Measurements from ENCODE around the gene LRRC63.

The LRRC63 gene

GRCh38 chr13:46171217-46171616 is 40.5 kb upstream of the LRRC63 start:
- DNase-seq, result no peak
- Histone ChIP-seq H3K9me3 (no peaks in the 10 kb centered on the region), H3K4me1 (no peaks in the 10 kb centered on the region), H3K27me3 (no peaks in the 10 kb centered on the region; the same call in 1 of the 2 replicates), H3K36me3 (no peaks in the 10 kb centered on the region), H3K4me3 (ENCODE audit: low read depth, low read length) (no peak overlapping the region)
- TF ChIP-seq CTCF (IDR thresholded peaks at IDR 0.05; ENCODE audit: low read depth, low read length), result no peak

DNA sequence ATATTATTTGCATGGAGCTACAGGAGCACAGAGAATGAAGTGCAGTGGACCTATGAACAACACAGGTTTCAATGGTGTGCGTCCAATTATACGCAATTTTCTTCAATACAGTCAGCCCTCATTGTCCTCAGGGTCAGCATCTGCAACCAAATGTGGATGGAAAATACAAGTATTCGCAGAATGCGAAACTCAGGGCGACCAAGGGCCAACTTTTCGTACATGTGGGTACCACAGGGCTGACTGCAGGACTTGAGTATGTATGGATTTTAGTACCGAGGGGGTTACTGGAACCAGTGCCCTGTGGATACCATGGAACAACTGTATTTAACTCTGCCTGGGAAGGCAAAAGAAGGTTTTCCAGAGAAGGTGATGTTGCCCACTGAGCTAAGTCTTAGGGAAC is 40.0 kb upstream of the LRRC63 start:
- TF ChIP-seq CTCF (IDR thresholded peaks at IDR 0.05; ENCODE audit: low read depth, low read length), result no peak
- Histone ChIP-seq H3K9me3 (no peaks in the 10 kb centered on the region), H3K36me3 (no peaks in the 10 kb centered on the region), H3K27me3 (no peaks in the 10 kb centered on the region; the same call in 1 of the 2 replicates), H3K4me1 (no peaks in the 10 kb centered on the region), H3K4me3 (ENCODE audit: low read depth, low read length) (no peak overlapping the region)
- DNase-seq, result no peak

GRCh38 chr13:46172531-46172991 is 39.2 kb upstream of the LRRC63 start:
- Histone ChIP-seq H3K9me3 (no peaks in the 10 kb centered on the region), H3K27me3 (no peaks in the 10 kb centered on the region; the same call in 1 of the 2 replicates), H3K4me1 (no peaks in the 10 kb centered on the region), H3K36me3 (no peaks in the 10 kb centered on the region), H3K4me3 (ENCODE audit: low read depth, low read length) (no peak overlapping the region)
- no peak for DNase-seq
- no peak for TF ChIP-seq CTCF (IDR thresholded peaks at IDR 0.05; ENCODE audit: low read depth, low read length)

- H3K4me1 ChIP-seq, result no peaks in the 10 kb centered on the region
- H3K4me3 ChIP-seq (ENCODE audit: low read depth, low read length), result no peak overlapping the region
- H3K36me3 ChIP-seq, result no peaks in the 10 kb centered on the region
These were observed 38.1 kb upstream of the LRRC63 start for GRCh38 chr13:46173656-46174055.

GRCh38 chr13:46176756-46177155 is 35.0 kb upstream of the LRRC63 start:
- H3K4me1 ChIP-seq, result no peaks in the 10 kb centered on the region
- TF ChIP-seq CTCF (IDR thresholded peaks at IDR 0.05; ENCODE audit: low read depth, low read length), result no peak
- H3K4me3 ChIP-seq (ENCODE audit: low read depth, low read length), result no peak overlapping the region

More at GRCh38 chr13:46173656-46174055, 38.1 kb upstream of the LRRC63 start:
- no peak for TF ChIP-seq CTCF (IDR thresholded peaks at IDR 0.05; ENCODE audit: low read depth, low read length)
- no peak for DNase-seq
- Histone ChIP-seq H3K27me3 (no peaks in the 10 kb centered on the region; the same call in 1 of the 2 replicates), H3K9me3 (no peaks in the 10 kb centered on the region)

GRCh38 chr13:46178143-46178542 is 33.6 kb upstream of the LRRC63 start:
- H3K9me3 ChIP-seq, result no peaks in the 10 kb centered on the region
- H3K36me3 ChIP-seq, result no peaks in the 10 kb centered on the region
- no peaks in the 10 kb centered on the region; the same call in 1 of the 2 replicates for H3K27me3 ChIP-seq
- no peak overlapping the region for H3K4me3 ChIP-seq (ENCODE audit: low read depth, low read length)
- DNase-seq, result no peak
- no peak for TF ChIP-seq CTCF (IDR thresholded peaks at IDR 0.05; ENCODE audit: low read depth, low read length)
- H3K4me1 ChIP-seq, result no peaks in the 10 kb centered on the region

More at GRCh38 chr13:46176756-46177155, 35.0 kb upstream of the LRRC63 start:
- Histone ChIP-seq H3K9me3 (no peaks in the 10 kb centered on the region), H3K36me3 (no peaks in the 10 kb centered on the region), H3K27me3 (no peaks in the 10 kb centered on the region; the same call in 1 of the 2 replicates)
- DNase-seq, result no peak

All from BE2C (cell line).